Skeletal muscle tissue (tissue), 4 donors: ENCODE data around the gene OSBPL6. TPM values are rescaled to one million over a fixed set of nuclear protein-coding genes. Genes with fewer than 3 reads are reported as not detected.
A peak's percentile ranks its signal among the peaks of the same experiment; 100 is the strongest.

Source experiments
- H3K27ac ChIP-seq: one replicate; pipeline ENCODE4 v1.7.0; 2013; ENCODE audit warnings: mild to moderate bottlenecking, low read depth, low read length, inconsistent platforms
- H3K27me3 ChIP-seq, 3 donors: one replicate each; pipeline ENCODE4 v1.7.0; 2013; ENCODE audit warnings: low read length in 3 of 3; ENCODE audit not compliant: control insufficient read depth in 3 of 3, insufficient read depth in 3 of 3
- H3K36me3 ChIP-seq, 3 donors: one replicate each; pipeline ENCODE4 v1.7.0; 2013; ENCODE audit warnings: low read length in 3 of 3; ENCODE audit not compliant: control insufficient read depth in 3 of 3, insufficient read depth in 3 of 3
- H3K4me1 ChIP-seq, 3 donors: one replicate each; pipeline ENCODE4 v1.7.0; 2013; ENCODE audit warnings: low read length in 3 of 3, mild to moderate bottlenecking in 3 of 3; ENCODE audit not compliant: control insufficient read depth in 3 of 3, insufficient read depth in 3 of 3
- H3K4me3 ChIP-seq, 3 donors: one replicate each; pipeline ENCODE4 v1.7.0; 2013; ENCODE audit warnings: low read length in 3 of 3
- H3K9ac ChIP-seq, 3 donors: one replicate each; pipeline ENCODE4 v1.7.0; 2013; ENCODE audit warnings: low read length in 3 of 3, mild to moderate bottlenecking in 3 of 3, moderate library complexity in 2 of 3, low read depth in 1 of 3
- H3K9me3 ChIP-seq, 3 donors: one replicate each; pipeline ENCODE4 v1.7.0; 2013; ENCODE audit warnings: low read length in 3 of 3; ENCODE audit not compliant: control insufficient read depth in 3 of 3
- total RNA-seq: library from RNA; depleted of rRNA; stranded (reverse); fragments of >200 nt; gene quantifications from one replicate; pipeline ENCODE4 v1.2.3, GENCODE V29; 2014
- donor health status: Osteomylitis.

The OSBPL6 gene
- total RNA-seq, 1 donor from 2014 or later = 2.1 TPM

GRCh38 chr2:178425255-178425827 lies 231.0 kb downstream of the OSBPL6 start:
- no peak overlapping the region for H3K4me3 ChIP-seq
- H3K27me3 ChIP-seq = no peaks in the 10 kb centered on the region

DNA sequence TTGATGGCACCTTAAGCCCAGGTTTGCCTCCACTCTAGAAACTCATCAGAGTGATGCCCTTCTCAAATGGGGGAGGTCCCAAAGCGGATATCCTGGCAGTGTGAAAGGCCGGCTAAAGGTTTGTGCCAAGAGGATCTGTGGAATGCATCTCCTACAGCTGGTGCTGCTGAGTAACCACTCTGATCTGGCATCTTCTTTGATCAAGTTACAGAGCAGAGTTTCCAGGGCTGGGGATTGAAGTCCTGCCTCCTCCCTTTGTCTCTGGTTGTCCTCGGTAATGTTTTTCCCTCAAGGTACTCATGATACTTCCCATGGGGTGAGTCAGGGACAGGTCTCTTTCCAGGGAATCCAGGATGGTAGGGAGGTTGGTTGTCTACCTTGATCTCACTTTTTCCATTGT lies 232.1 kb downstream of the OSBPL6 start:
- H3K4me1 ChIP-seq = no peaks in the 10 kb centered on the region
- no peak overlapping the region for H3K4me3 ChIP-seq
- H3K27ac ChIP-seq = no peak overlapping the region
- no peaks in the 10 kb centered on the region for H3K27me3 ChIP-seq
- H3K36me3 ChIP-seq = peaks cover 6 to 33% (median 22%) of the 10 kb centered on the region in 3 donors
- no peaks in the 10 kb centered on the region for H3K9me3 ChIP-seq
- no peak overlapping the region for H3K9ac ChIP-seq

More at GRCh38 chr2:178425255-178425827, 231.0 kb downstream of the OSBPL6 start:
- Histone ChIP-seq H3K36me3 (peaks cover 3 to 24% (median 17%) of the 10 kb centered on the region in 3 donors), H3K27ac (no peak overlapping the region), H3K4me1 (no peaks in the 10 kb centered on the region), H3K9ac (no peak overlapping the region), H3K9me3 (no peaks in the 10 kb centered on the region)

DNA sequence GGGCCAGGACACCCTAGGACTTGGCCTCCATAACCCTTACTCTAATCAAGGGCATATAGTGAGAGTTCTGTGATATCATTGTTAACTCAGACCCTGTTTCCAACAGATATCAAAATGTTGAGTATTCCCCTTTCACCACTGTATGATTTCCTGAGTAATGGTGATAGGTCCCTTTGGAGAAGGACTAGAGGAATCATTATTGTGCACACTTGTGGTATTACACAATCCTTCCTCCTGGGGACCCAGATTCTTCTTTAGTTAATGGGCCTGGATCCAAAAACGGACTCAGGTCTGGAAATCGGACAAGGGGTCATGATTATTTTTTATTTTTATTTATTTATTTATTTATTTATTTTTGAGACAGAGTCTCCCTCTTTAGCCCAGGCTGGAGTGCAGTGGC lies 233.1 kb downstream of the OSBPL6 start:
- no peaks in the 10 kb centered on the region for H3K27me3 ChIP-seq
- H3K36me3 ChIP-seq = peaks cover 12 to 43% (median 33%) of the 10 kb centered on the region in 3 donors
- H3K4me1 ChIP-seq = no peaks in the 10 kb centered on the region
- no peaks in the 10 kb centered on the region for H3K9me3 ChIP-seq
- H3K27ac ChIP-seq = no peak overlapping the region
- no peak overlapping the region for H3K9ac ChIP-seq
- H3K4me3 ChIP-seq = no peak overlapping the region

GRCh38 chr2:178428396-178428806 lies 234.1 kb downstream of the OSBPL6 start:
- no peaks in the 10 kb centered on the region for H3K9me3 ChIP-seq
- no peaks in the 10 kb centered on the region for H3K4me1 ChIP-seq
- H3K27me3 ChIP-seq = no peaks in the 10 kb centered on the region
- H3K9ac ChIP-seq = no peak overlapping the region
- no peak overlapping the region for H3K27ac ChIP-seq
- H3K36me3 ChIP-seq = peaks cover 12 to 51% (median 41%) of the 10 kb centered on the region in 3 donors
- H3K4me3 ChIP-seq = no peak overlapping the region

DNA sequence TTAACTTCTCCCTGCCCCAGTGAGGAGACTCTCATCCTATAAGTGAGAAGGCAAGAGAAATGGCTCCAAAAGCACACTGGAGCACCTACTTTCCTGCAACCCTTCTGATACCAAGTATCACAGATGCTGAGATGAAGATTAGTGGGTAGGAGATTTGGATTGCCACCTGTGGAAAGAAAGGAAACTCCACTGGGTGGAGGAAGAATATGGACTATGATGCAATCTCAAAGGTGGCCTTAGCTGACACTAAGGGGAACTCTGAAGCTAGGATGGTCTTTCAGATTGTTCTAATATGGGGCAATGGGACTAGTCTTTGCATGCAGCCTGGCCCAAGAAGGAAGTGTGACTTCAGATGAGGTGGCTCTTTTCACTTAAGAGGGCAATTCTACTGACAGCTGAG lies 235.0 kb downstream of the OSBPL6 start:
- Histone ChIP-seq H3K27me3 (no peaks in the 10 kb centered on the region), H3K27ac (no peak overlapping the region), H3K36me3 (peaks cover 14 to 58% (median 46%) of the 10 kb centered on the region in 3 donors), H3K4me3 (no peak overlapping the region), H3K9me3 (no peaks in the 10 kb centered on the region), H3K4me1 (no peaks in the 10 kb centered on the region), H3K9ac (no peak overlapping the region)

DNA sequence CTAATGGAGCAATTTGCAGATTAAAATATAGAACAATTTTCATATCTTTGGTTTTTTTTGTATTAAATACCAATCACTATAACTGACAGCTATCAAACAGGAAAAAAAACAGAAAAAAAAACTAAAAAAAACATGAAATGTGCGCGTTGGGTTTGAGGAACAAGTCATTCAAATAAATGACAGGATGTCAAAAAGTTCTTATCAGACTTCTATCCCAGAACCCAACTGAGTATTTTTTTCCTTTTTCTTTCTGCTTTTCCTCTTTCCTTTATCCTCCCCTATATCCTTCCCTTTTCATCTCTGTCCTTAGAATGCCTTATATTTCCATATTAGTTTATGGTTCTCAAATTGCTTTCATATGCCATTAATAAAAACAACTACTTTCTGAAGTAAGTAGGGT lies 242.3 kb downstream of the OSBPL6 start:
- Histone ChIP-seq H3K9me3 (no peaks in the 10 kb centered on the region), H3K27me3 (no peaks in the 10 kb centered on the region), H3K9ac (no peak overlapping the region), H3K27ac (no peak overlapping the region), H3K36me3 (peaks cover 25 to 73% (median 57%) of the 10 kb centered on the region in 3 donors), H3K4me1 (no peaks in the 10 kb centered on the region), H3K4me3 (no peak overlapping the region)

- H3K36me3 ChIP-seq = peaks cover 25 to 65% (median 58%) of the 10 kb centered on the region in 3 donors
- H3K27me3 ChIP-seq = no peaks in the 10 kb centered on the region
- H3K4me3 ChIP-seq = no peak overlapping the region
- no peak overlapping the region for H3K9ac ChIP-seq
- H3K9me3 ChIP-seq = no peaks in the 10 kb centered on the region
- no peaks in the 10 kb centered on the region for H3K4me1 ChIP-seq
- H3K27ac ChIP-seq = no peak overlapping the region
Observed at GRCh38 chr2:178441426-178441825, 247.1 kb downstream of the OSBPL6 start.

GRCh38 chr2:178448968-178449661 lies 254.8 kb downstream of the OSBPL6 start:
- Histone ChIP-seq H3K27ac (peak overlapping the region; percentile 97), H3K36me3 (peaks cover 5 to 38% (median 32%) of the 10 kb centered on the region in 3 donors), H3K9ac (peak overlapping the region in 1 of 3 donors; percentile 88), H3K4me1 (peaks cover 13 to 37% (median 21%) of the 10 kb centered on the region in 3 donors), H3K4me3 (peak overlapping the region in 2 of 3 donors; percentile 78 to 88), H3K27me3 (no peaks in the 10 kb centered on the region), H3K9me3 (no peaks in the 10 kb centered on the region)

- Histone ChIP-seq H3K4me3 (peak overlapping the region; percentile 78 to 88 (median 86)), H3K36me3 (peaks cover 5 to 31% (median 27%) of the 10 kb centered on the region in 3 donors), H3K9me3 (no peaks in the 10 kb centered on the region), H3K9ac (peak overlapping the region; percentile 88 to 96 (median 93)), H3K27me3 (no peaks in the 10 kb centered on the region), H3K4me1 (peaks cover 13 to 37% (median 21%) of the 10 kb centered on the region in 3 donors), H3K27ac (peak overlapping the region; percentile 97)
Observed at GRCh38 chr2:178449700-178450523, 255.6 kb downstream of the OSBPL6 start.

GRCh38 chr2:178450524-178450773 lies 256.1 kb downstream of the OSBPL6 start:
- H3K27me3 ChIP-seq = no peaks in the 10 kb centered on the region
- H3K27ac ChIP-seq = peak overlapping the region; percentile 97
- no peaks in the 10 kb centered on the region for H3K9me3 ChIP-seq
- peaks cover 13 to 37% (median 21%) of the 10 kb centered on the region in 3 donors for H3K4me1 ChIP-seq
- H3K9ac ChIP-seq = peak overlapping the region; percentile 88 to 96 (median 93)
- peak overlapping the region; percentile 78 to 88 (median 86) for H3K4me3 ChIP-seq
- peaks cover 4 to 26% (median 23%) of the 10 kb centered on the region in 3 donors for H3K36me3 ChIP-seq
